Adrenal gland (tissue), 12 donors: ENCODE results near the gene COX7A2L. TPM values are rescaled to one million over a fixed set of nuclear protein-coding genes. Genes with fewer than 3 reads are reported as not detected.
A peak's percentile ranks its signal among the peaks of the same experiment; 100 is the strongest.

Experiments used
- DNase-seq, 7 donors: peaks; one replicate each; pipeline ENCODE4 v3.0.0-alpha.2; 2019 to 2020
- H3K27ac ChIP-seq, 5 donors: fragments of 200-600 bp; sonication (generic) in 4 of 5; 1 replicate in 3 of 5; 2 replicates in 2 of 5; pipeline versions ENCODE4 v1.5.1 to v1.8.0; 2016 to 2020; ENCODE audit warnings: mild to moderate bottlenecking in 1 of 5
- H3K27me3 ChIP-seq: fragments of 200-600 bp; 2 replicates; pipeline ENCODE4 v1.8.0; 2021
- H3K36me3 ChIP-seq, 2 donors: fragments of 200-600 bp; replicated peaks in 1 of 2; 1 replicate in 1 of 2; 2 replicates in 1 of 2; pipeline versions ENCODE4 v1.5.1 to v1.8.0; 2018 to 2022
- H3K4me1 ChIP-seq, 2 donors: fragments of 200-600 bp; replicated peaks in 1 of 2; 1 replicate in 1 of 2; 2 replicates in 1 of 2; pipeline versions ENCODE4 v1.5.1 to v1.8.0; 2018 to 2021
- H3K4me3 ChIP-seq, 4 donors: fragments of 200-600 bp; sonication (generic) in 3 of 4; one replicate each; pipeline ENCODE4 v1.5.1; 2016 to 2018
- H3K9me3 ChIP-seq, 3 donors: fragments of 200-600 bp; sonication (generic) in 1 of 3; replicated peaks in 1 of 3; 1 replicate in 2 of 3; 2 replicates in 1 of 3; pipeline versions ENCODE4 v1.5.1 to v1.8.0; 2016 to 2021
- POLR2A ChIP-seq, 2 donors: fragments of 450-650 bp; IDR thresholded peaks; one replicate each; pipeline ENCODE4 v1.6.1; 2017; ENCODE audit warnings: antibody characterized with exemption in 2 of 2, mild to moderate bottlenecking in 2 of 2, moderate library complexity in 1 of 2
- WGBS, 4 donors: extraction: QIAGEN DNeasy Blood & Tissue Kit in 2 of 4; methylation state at CpG; one replicate each; pipeline versions ENCODE4 v1.1.5 to v1.1.7; 2013 to 2017; 5-methylcytosine and 5-hydroxymethylcytosine counted together
- intact Hi-C, 2 donors: fragments of 100-400 bp; cut with DNase I; formaldehyde crosslinking; loops; one replicate each; pipeline versions ENCODE4 v1.14.1 to v1.15.0; 2022 to 2023
- polyA plus RNA-seq, 3 donors: library from polyadenylated mRNA; stranded (reverse); fragments of 200-250 nt in 2 of 3; fragments of 350-450 nt in 1 of 3; fragmentation: Illumina TruSeq in 1 of 3; extraction: RNeasy Lipid Tissue Mini Kit (QIAGEN cat#74804) in 1 of 3; gene quantifications; one replicate each; pipeline ENCODE4 v1.2.3, GENCODE V29; 2013 to 2014
- total RNA-seq, 9 donors: library from RNA; depleted of rRNA in 4 of 9; stranded (reverse); fragments of >200 nt in 4 of 9; fragments of 120-200 nt in 1 of 9; fragmentation: NEBNext Ultra II Directional in 1 of 9; extraction: Animal tissue kit (Norgen Biotek cat#: 25700) in 1 of 9; gene quantifications; one replicate each; pipeline versions ENCODE4 v1.1.0 to v1.2.4, GENCODE V29; 2013 to 2023
- TF ChIP-seq, protein P1 (sequence below), 6 experiments: fragments of 450-650 bp in 4 of 6; fragments of 200-600 bp in 2 of 6; sonication (generic) in 1 of 6; IDR thresholded peaks; 1 replicate in 5 of 6; 2 replicates in 1 of 6; pipeline versions ENCODE4 v1.5.1 to v1.8.0; 2016 to 2021; ENCODE audit warnings: antibody characterized with exemption in 6 of 6, mild to moderate bottlenecking in 2 of 6, moderate library complexity in 1 of 6
- donor health status: healthy with polysubstance abuse.
- donor health status: Bipolar disorder and iron deficiency.
- donor health status: DM: yes; HTN: yes; CAD: no.
- donor health status: DM: no; HTN: no; CAD: no.
- donor health status: DM: no; HTN: no; CAD: no.
- donor health status: DM: yes; HTN: yes; CAD: no.

The COX7A2L gene
- total and polyA plus RNA-seq, 12 donors = 124 to 446 (median 291) TPM

DNA sequence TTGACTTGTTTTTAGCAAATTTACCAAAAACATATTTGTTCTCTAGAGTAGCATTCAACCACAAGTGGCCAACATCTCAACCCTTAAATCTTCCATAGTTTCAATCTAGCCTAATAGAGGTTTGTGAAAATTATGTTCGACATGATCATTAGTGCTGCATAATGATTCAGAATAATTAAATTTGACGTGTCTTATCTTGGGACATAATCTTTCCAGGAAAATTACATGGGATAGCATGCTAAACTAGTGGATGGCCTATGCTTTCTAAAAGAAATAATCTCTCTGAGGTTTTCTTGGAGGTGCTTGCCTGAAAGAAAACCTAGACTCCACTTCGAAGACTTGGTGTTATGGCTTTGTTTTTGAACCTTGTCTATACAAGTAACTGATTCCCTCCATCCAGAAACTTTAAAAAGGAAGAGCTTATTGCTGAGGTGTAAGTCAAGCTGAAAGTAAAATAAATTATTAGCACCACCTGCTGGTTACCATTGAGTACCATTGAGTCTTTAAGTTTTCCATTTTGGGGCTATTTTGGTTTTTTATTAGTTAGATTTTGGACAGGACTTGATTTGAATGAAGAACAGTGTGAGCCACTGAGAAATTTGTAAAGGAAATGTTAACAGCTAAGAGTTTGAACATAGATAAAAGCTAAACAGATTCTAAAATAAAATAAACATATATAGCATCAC, 32.7 kb downstream of the COX7A2L start:
- H3K27ac ChIP-seq = no peak overlapping the region
- intact Hi-C loops = loop anchor here (5.0 to 10.0 kb wide), 2 partner anchors 231 to 233 kb away; no protein-coding TSS in a partner anchor
- no peak for TF ChIP-seq POLR2A (IDR thresholded peaks at IDR 0.05)
- TF ChIP-seq, protein P1, sequence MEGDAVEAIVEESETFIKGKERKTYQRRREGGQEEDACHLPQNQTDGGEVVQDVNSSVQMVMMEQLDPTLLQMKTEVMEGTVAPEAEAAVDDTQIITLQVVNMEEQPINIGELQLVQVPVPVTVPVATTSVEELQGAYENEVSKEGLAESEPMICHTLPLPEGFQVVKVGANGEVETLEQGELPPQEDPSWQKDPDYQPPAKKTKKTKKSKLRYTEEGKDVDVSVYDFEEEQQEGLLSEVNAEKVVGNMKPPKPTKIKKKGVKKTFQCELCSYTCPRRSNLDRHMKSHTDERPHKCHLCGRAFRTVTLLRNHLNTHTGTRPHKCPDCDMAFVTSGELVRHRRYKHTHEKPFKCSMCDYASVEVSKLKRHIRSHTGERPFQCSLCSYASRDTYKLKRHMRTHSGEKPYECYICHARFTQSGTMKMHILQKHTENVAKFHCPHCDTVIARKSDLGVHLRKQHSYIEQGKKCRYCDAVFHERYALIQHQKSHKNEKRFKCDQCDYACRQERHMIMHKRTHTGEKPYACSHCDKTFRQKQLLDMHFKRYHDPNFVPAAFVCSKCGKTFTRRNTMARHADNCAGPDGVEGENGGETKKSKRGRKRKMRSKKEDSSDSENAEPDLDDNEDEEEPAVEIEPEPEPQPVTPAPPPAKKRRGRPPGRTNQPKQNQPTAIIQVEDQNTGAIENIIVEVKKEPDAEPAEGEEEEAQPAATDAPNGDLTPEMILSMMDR (IDR thresholded peaks at IDR 0.05) = peak; percentile 24 to 65 (median 46)
- no peak for DNase-seq
- H3K9me3 ChIP-seq = no peaks in the 10 kb centered on the region
- no peak overlapping the region for H3K4me3 ChIP-seq
- 53 to 64% (median 56%) methylated on average over 3 of the region's 3 CpGs for WGBS, 4 donors
- peaks cover 0 to 21% of the 10 kb centered on the region in 2 donors for H3K36me3 ChIP-seq
- H3K4me1 ChIP-seq = peaks cover 6 to 15% of the 10 kb centered on the region in 2 donors
- H3K27me3 ChIP-seq = no peaks in the 10 kb centered on the region

DNA sequence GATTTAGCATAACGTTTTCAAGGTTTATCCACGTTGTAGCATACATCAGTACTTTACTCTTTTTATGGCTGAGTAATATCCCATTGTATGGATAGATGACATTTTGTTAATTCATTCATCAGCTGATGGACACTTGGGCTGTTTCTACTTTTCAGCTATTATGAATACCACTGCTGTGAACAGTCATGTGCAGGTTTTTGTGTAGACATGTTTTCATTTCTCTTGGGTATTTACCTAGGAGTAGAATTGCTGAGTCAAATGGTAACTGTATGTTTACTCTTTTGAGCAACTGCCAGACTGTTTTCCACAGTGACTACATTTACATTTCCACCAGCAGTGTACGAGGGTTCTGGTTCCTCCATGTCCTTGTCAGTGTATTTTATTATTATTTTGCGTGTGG, 33.9 kb downstream of the COX7A2L start:
- Histone ChIP-seq H3K27ac (no peak overlapping the region), H3K4me3 (no peak overlapping the region), H3K4me1 (peaks cover 6 to 15% of the 10 kb centered on the region in 2 donors), H3K9me3 (no peaks in the 10 kb centered on the region), H3K36me3 (peaks cover 0 to 11% of the 10 kb centered on the region in 2 donors), H3K27me3 (no peaks in the 10 kb centered on the region)
- no peak for DNase-seq
- 77 to 89% (median 82%) methylated on average over 4 of the region's 4 CpGs for WGBS, 4 donors
- TF ChIP-seq, protein P1 (IDR thresholded peaks at IDR 0.05) = no peak
- TF ChIP-seq POLR2A (IDR thresholded peaks at IDR 0.05) = no peak
- intact Hi-C loops = loop anchor here (5.0 to 10.0 kb wide), 2 partner anchors 230 to 232 kb away; no protein-coding TSS in a partner anchor

DNA sequence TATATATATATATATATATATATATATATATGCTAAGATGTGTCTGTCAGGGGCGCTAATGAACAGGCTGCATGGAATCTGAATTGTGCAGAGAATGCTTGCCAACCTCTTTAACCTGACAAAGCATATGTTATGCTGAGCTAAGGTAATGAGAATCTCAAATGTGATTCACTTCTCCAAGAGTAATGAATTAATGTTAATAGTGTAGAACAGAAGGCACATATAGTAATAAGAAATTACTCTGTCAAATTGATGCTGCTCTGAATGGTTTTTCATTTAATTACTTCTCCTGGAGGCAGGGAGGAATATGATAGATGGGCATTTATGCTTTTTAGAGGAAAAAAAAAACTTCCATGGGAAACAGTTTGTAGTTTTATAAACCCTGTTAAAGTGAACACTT, 35.4 kb downstream of the COX7A2L start:
- intact Hi-C loops = loop anchor here (5.0 to 10.0 kb wide), 2 partner anchors 228 to 231 kb away; no protein-coding TSS in a partner anchor
- H3K36me3 ChIP-seq = peaks cover 0 to 6% of the 10 kb centered on the region in 2 donors
- H3K4me3 ChIP-seq = no peak overlapping the region
- 85 to 93% (median 92%) methylated on average over 1 of the region's 1 CpG for WGBS, 4 donors
- H3K27ac ChIP-seq = no peak overlapping the region
- no peaks in the 10 kb centered on the region for H3K27me3 ChIP-seq
- no peaks in the 10 kb centered on the region for H3K9me3 ChIP-seq
- DNase-seq = no peak
- no peak for TF ChIP-seq POLR2A (IDR thresholded peaks at IDR 0.05)
- TF ChIP-seq, protein P1 (IDR thresholded peaks at IDR 0.05) = no peak
- H3K4me1 ChIP-seq = peaks cover 0 to 8% of the 10 kb centered on the region in 2 donors

DNA sequence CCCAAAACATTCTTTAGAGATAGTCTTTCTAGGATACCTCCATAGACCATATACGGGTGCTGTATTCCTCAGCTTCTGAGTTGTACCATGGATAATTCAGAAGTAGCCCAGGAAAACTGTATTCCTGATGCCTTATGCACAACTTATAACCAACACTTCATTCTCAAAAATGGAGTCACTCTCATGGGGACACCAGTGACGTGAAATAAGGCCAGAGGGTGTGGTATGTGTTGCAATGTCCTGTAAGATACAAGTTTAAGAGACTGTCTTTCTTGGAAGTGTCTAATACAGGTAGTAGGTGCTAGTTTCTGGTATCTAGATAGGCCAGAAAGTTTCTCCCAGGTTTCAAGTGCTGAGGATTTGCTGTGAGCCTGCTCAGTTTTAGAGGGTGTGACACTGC, 36.1 kb downstream of the COX7A2L start:
- no peaks in the 10 kb centered on the region for H3K9me3 ChIP-seq
- no peaks in the 10 kb centered on the region for H3K27me3 ChIP-seq
- TF ChIP-seq, protein P1 (IDR thresholded peaks at IDR 0.05) = no peak
- TF ChIP-seq POLR2A (IDR thresholded peaks at IDR 0.05) = no peak
- WGBS, 4 donors = 75 to 89% (median 81%) methylated on average over 2 of the region's 2 CpGs
- DNase-seq = no peak
- H3K27ac ChIP-seq = no peak overlapping the region
- no peak overlapping the region for H3K4me3 ChIP-seq
- peaks cover 0 to 1% of the 10 kb centered on the region in 2 donors for H3K4me1 ChIP-seq
- H3K36me3 ChIP-seq = peaks cover 0 to 2% of the 10 kb centered on the region in 2 donors
- intact Hi-C loops = loop anchor here (5.0 to 10.0 kb wide), 2 partner anchors 228 to 230 kb away; no protein-coding TSS in a partner anchor
